Neural progenitor cell (in vitro differentiated cells): ENCODE measurements around the gene NADSYN1. TPM values are rescaled to one million over a fixed set of nuclear protein-coding genes. Genes with fewer than 3 reads are reported as not detected.

Source experiments
- DNase-seq: peaks from one replicate; pipeline ENCODE4 v3.0.0-alpha.2; 2016; ENCODE audit warnings: low spot score
- H2AFZ ChIP-seq: fragments of 200-600 bp; sonication (generic); replicated peaks from 2 replicates; pipeline ENCODE4 v1.6.1; 2016; ENCODE audit warnings: antibody characterized with exemption
- H3F3A ChIP-seq: fragments of 200-600 bp; sonication (generic); 2 replicates; pipeline ENCODE4 v1.6.1; 2016; ENCODE audit warnings: antibody characterized with exemption, low read depth
- H3K27ac ChIP-seq: fragments of 200-600 bp; sonication (generic); 2 replicates; pipeline ENCODE4 v1.5.1; 2016; ENCODE audit warnings: mild to moderate bottlenecking
- H3K27me3 ChIP-seq: fragments of 200-600 bp; sonication (generic); 2 replicates; pipeline ENCODE4 v1.6.1; 2016; ENCODE audit warnings: mild to moderate bottlenecking, moderate library complexity
- H3K36me3 ChIP-seq: fragments of 200-600 bp; sonication (generic); 2 replicates; pipeline ENCODE4 v1.5.1; 2016
- H3K4me1 ChIP-seq: fragments of 200-600 bp; sonication (generic); 2 replicates; pipeline ENCODE4 v1.6.1; 2016; ENCODE audit warnings: mixed run types
- H3K4me2 ChIP-seq: fragments of 200-600 bp; sonication (generic); 2 replicates; pipeline ENCODE4 v1.6.1; 2016
- H3K4me3 ChIP-seq: fragments of 200-600 bp; sonication (generic); 2 replicates; pipeline ENCODE4 v1.5.1; 2016
- H3K79me2 ChIP-seq: fragments of 200-600 bp; sonication (generic); 2 replicates; pipeline ENCODE4 v1.6.1; 2016; ENCODE audit warnings: low read depth
- H3K9ac ChIP-seq: fragments of 200-600 bp; sonication (generic); 2 replicates; pipeline ENCODE4 v1.6.1; 2016
- H3K9me3 ChIP-seq: fragments of 200-600 bp; sonication (generic); 2 replicates; pipeline ENCODE4 v1.5.1; 2016; ENCODE audit warnings: low read depth
- H4K20me1 ChIP-seq: fragments of 200-600 bp; sonication (generic); 2 replicates; pipeline ENCODE4 v1.6.1; 2016; ENCODE audit warnings: low read depth
- H3K27ac Mint-ChIP-seq: 3 replicates; pipeline ENCODE4 v1.8.0; 2021; ENCODE audit warnings: mixed read lengths
- H3K27me3 Mint-ChIP-seq: 2 replicates; pipeline ENCODE4 v1.8.0; 2022; ENCODE audit warnings: low read depth, mild to moderate bottlenecking, inconsistent platforms, moderate library complexity, mixed read lengths; ENCODE audit not compliant: insufficient read depth
- H3K36me3 Mint-ChIP-seq: 3 replicates; pipeline ENCODE4 v1.8.0; 2021; ENCODE audit warnings: mixed read lengths
- H3K4me1 Mint-ChIP-seq: 3 replicates; pipeline ENCODE4 v1.8.0; 2021; ENCODE audit warnings: mixed read lengths
- H3K4me3 Mint-ChIP-seq: 3 replicates; pipeline ENCODE4 v1.8.0; 2021; ENCODE audit warnings: mild to moderate bottlenecking, moderate library complexity, mixed read lengths
- H3K9me3 Mint-ChIP-seq: 3 replicates; pipeline ENCODE4 v1.8.0; 2020; ENCODE audit warnings: mixed read lengths
- CTCF ChIP-seq: fragments of 200-600 bp; sonication (generic); IDR thresholded peaks from 2 replicates; pipeline ENCODE4 v1.5.1; 2017; ENCODE audit warnings: antibody characterized with exemption, mild to moderate bottlenecking
- EZH2 ChIP-seq: fragments of 200-600 bp; sonication (generic); IDR thresholded peaks from 2 replicates; pipeline ENCODE4 v1.6.1; 2017; ENCODE audit warnings: antibody characterized with exemption, mild to moderate bottlenecking, moderate library complexity
- EZH2phosphoT487 ChIP-seq: fragments of 200-600 bp; sonication (generic); IDR thresholded peaks from 2 replicates; pipeline ENCODE4 v1.6.1; 2017; ENCODE audit warnings: antibody characterized with exemption
- total RNA-seq: library from RNA; depleted of rRNA; stranded (reverse); fragments of >200 nt; gene quantifications from 2 replicates; pipeline ENCODE4 v1.2.3, GENCODE V29; 2015; ENCODE audit warnings: low replicate concordance

Gene NADSYN1
- total RNA-seq, 1 donor from 2014 or later, result 25.0 TPM

- Histone ChIP-seq H4K20me1 (no peaks in the 10 kb centered on the region), H3K4me1 (no peaks in the 10 kb centered on the region), H3K4me2 (no peak overlapping the region), H3K4me3 (no peak overlapping the region), H3K9me3 (no peaks in the 10 kb centered on the region), H3K27ac (no peak overlapping the region), H3K79me2 (no peaks in the 10 kb centered on the region), H3F3A (peaks cover 4% of the 10 kb centered on the region), H3K36me3 (no peaks in the 10 kb centered on the region), H2AFZ (no peak overlapping the region), H3K27me3 (no peaks in the 10 kb centered on the region), H3K9ac (no peak overlapping the region)
- H3K4me3 Mint-ChIP-seq, result no peak overlapping the region
- H3K27me3 Mint-ChIP-seq, result no peaks in the 10 kb centered on the region
- H3K27ac Mint-ChIP-seq, result no peak overlapping the region
- peaks cover 2% of the 10 kb centered on the region for H3K36me3 Mint-ChIP-seq
- TF ChIP-seq CTCF (no peak), EZH2 (no peak), EZH2phosphoT487 (no peak)
- no peak for DNase-seq
- H3K9me3 Mint-ChIP-seq, result peaks cover 5% of the 10 kb centered on the region
- H3K4me1 Mint-ChIP-seq, result peaks cover 3% of the 10 kb centered on the region
Observed at GRCh38 chr11:71429701-71430100, 23.3 kb upstream of the NADSYN1 start.

GRCh38 chr11:71430166-71430565, 22.8 kb upstream of the NADSYN1 start:
- no peaks in the 10 kb centered on the region for H3K27me3 ChIP-seq
- Mint-ChIP-seq H3K4me1 (peaks cover 3% of the 10 kb centered on the region), H3K36me3 (peaks cover 2% of the 10 kb centered on the region), H3K9me3 (peaks cover 5% of the 10 kb centered on the region), H3K4me3 (no peak overlapping the region), H3K27ac (no peak overlapping the region), H3K27me3 (no peaks in the 10 kb centered on the region)
- H3K27ac ChIP-seq, result no peak overlapping the region
- no peak overlapping the region for H2AFZ ChIP-seq
- H4K20me1 ChIP-seq, result no peaks in the 10 kb centered on the region
- no peak overlapping the region for H3K9ac ChIP-seq
- H3K4me3 ChIP-seq, result no peak overlapping the region
- H3K4me2 ChIP-seq, result no peak overlapping the region
- no peaks in the 10 kb centered on the region for H3K4me1 ChIP-seq
- H3K36me3 ChIP-seq, result no peaks in the 10 kb centered on the region
- no peak for DNase-seq
- H3K79me2 ChIP-seq, result no peaks in the 10 kb centered on the region
- H3K9me3 ChIP-seq, result no peaks in the 10 kb centered on the region
- no peak for TF ChIP-seq CTCF
- TF ChIP-seq EZH2, result no peak
- TF ChIP-seq EZH2phosphoT487, result no peak
- peaks cover 4% of the 10 kb centered on the region for H3F3A ChIP-seq

- peaks cover 3% of the 10 kb centered on the region for H3K4me1 Mint-ChIP-seq
- Histone ChIP-seq H2AFZ (no peak overlapping the region), H3K9me3 (no peaks in the 10 kb centered on the region), H3K27ac (no peak overlapping the region), H3K4me3 (no peak overlapping the region), H4K20me1 (no peaks in the 10 kb centered on the region), H3F3A (peaks cover 4% of the 10 kb centered on the region), H3K9ac (no peak overlapping the region), H3K79me2 (no peaks in the 10 kb centered on the region), H3K4me1 (no peaks in the 10 kb centered on the region), H3K36me3 (no peaks in the 10 kb centered on the region), H3K27me3 (no peaks in the 10 kb centered on the region), H3K4me2 (no peak overlapping the region)
- peaks cover 5% of the 10 kb centered on the region for H3K9me3 Mint-ChIP-seq
- TF ChIP-seq CTCF (no peak), EZH2phosphoT487 (no peak), EZH2 (no peak)
- H3K4me3 Mint-ChIP-seq, result no peak overlapping the region
- peaks cover 6% of the 10 kb centered on the region for H3K36me3 Mint-ChIP-seq
- H3K27me3 Mint-ChIP-seq, result no peaks in the 10 kb centered on the region
- no peak for DNase-seq
- peak overlapping the region; percentile 57 for H3K27ac Mint-ChIP-seq
Observed at GRCh38 chr11:71431271-71431670, 21.7 kb upstream of the NADSYN1 start.
